ENCODE measurements around the gene ZNF772. TPM values are rescaled to one million over a fixed set of nuclear protein-coding genes. Genes with fewer than 3 reads are reported as not detected.

Gene ZNF772
- polyA plus RNA-seq, 2 donors = 0.96 to 1.6 TPM

GRCh38 chr19:57437931-57438330 is 39.4 kb downstream of the ZNF772 start:
- H3K36me3 ChIP-seq (ENCODE audit: control insufficient read depth in 2 of 2, insufficient read depth in 2 of 2, low read length in 1 of 2) = peaks cover 4 to 13% of the 10 kb centered on the region in 2 donors
- no peak overlapping the region for H3K27ac ChIP-seq (ENCODE audit: low read depth in 2 of 2, low read length in 1 of 2)
- WGBS, 2 donors = 78 to 81% methylated on average over 4 of the region's 4 CpGs

DNA sequence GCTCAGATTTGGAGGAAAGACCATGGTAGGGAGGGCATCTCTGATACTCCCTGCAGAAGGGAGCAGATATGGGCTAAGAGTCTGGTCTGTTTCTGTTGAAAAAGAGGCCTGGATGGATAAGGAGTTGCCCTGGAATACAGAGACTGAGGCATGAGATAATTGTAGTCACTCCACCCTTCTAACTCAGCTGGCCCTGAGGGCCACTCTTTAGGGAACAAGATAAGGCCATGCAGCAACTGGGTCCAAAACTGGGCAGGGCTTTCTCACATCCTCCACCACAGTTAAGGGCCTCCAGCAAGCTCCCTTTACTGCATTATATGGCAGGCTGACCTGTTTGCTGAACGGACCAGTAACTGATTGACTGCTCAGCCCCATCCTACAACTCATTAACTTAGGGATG is 40.9 kb downstream of the ZNF772 start:
- peaks cover 0 to 7% of the 10 kb centered on the region in 2 donors for H3K36me3 ChIP-seq (ENCODE audit: control insufficient read depth in 2 of 2, insufficient read depth in 2 of 2, low read length in 1 of 2)

More at GRCh38 chr19:57437931-57438330, 39.4 kb downstream of the ZNF772 start:
- no peaks in the 10 kb centered on the region for H3K27me3 ChIP-seq (ENCODE audit: control insufficient read depth in 1 of 2, insufficient read depth in 2 of 2, low read length in 2 of 2)
- H3K4me1 ChIP-seq (ENCODE audit: control insufficient read depth in 2 of 2, insufficient read depth in 2 of 2, low read length in 1 of 2) = peaks cover 0 to 3% of the 10 kb centered on the region in 2 donors
- H3K9me3 ChIP-seq (ENCODE audit: control insufficient read depth in 2 of 2, insufficient read depth in 1 of 2, low read depth in 1 of 2, low read length in 1 of 2) = peaks cover 15 to 34% of the 10 kb centered on the region in 2 donors
- H3K4me3 ChIP-seq (ENCODE audit: low read depth in 1 of 2, low read length in 2 of 2) = no peak overlapping the region

GRCh38 chr19:57435062-57435978 is 42.0 kb downstream of the ZNF772 start, which contains the start of gene ZNF749:
ZNF749 (plus strand) TSS chr19:57435325; CDS start chr19:57435579, 254 bp downstream.
- Histone ChIP-seq H3K9me3 (ENCODE audit: control insufficient read depth in 2 of 2, insufficient read depth in 1 of 2, low read depth in 1 of 2, low read length in 1 of 2) (peaks cover 2 to 20% of the 10 kb centered on the region in 2 donors), H3K4me3 (ENCODE audit: low read depth in 1 of 2, low read length in 2 of 2) (peak within 1 kb of the TSS; percentile 62 to 73), H3K27me3 (ENCODE audit: control insufficient read depth in 1 of 2, insufficient read depth in 2 of 2, low read length in 2 of 2) (no peaks in the 10 kb centered on the region), H3K36me3 (ENCODE audit: control insufficient read depth in 2 of 2, insufficient read depth in 2 of 2, low read length in 1 of 2) (peaks cover 0 to 5% of the 10 kb centered on the region in 2 donors), H3K27ac (ENCODE audit: low read depth in 2 of 2, low read length in 1 of 2) (peak within 1 kb of the TSS; percentile 36 to 89), H3K4me1 (ENCODE audit: control insufficient read depth in 2 of 2, insufficient read depth in 2 of 2, low read length in 1 of 2) (peaks cover 0 to 3% of the 10 kb centered on the region in 2 donors)
- WGBS, 2 donors = 1% methylated on average over 55 to 61 of the region's 61 CpGs

More for the DNA sequence above, 40.9 kb downstream of the ZNF772 start:
- Histone ChIP-seq H3K9me3 (ENCODE audit: control insufficient read depth in 2 of 2, insufficient read depth in 1 of 2, low read depth in 1 of 2, low read length in 1 of 2) (peaks cover 5 to 23% of the 10 kb centered on the region in 2 donors), H3K27ac (ENCODE audit: low read depth in 2 of 2, low read length in 1 of 2) (no peak overlapping the region), H3K4me3 (ENCODE audit: low read depth in 1 of 2, low read length in 2 of 2) (peak overlapping the region in 1 of 2 donors; percentile 73), H3K27me3 (ENCODE audit: control insufficient read depth in 1 of 2, insufficient read depth in 2 of 2, low read length in 2 of 2) (no peaks in the 10 kb centered on the region), H3K4me1 (ENCODE audit: control insufficient read depth in 2 of 2, insufficient read depth in 2 of 2, low read length in 1 of 2) (peaks cover 0 to 3% of the 10 kb centered on the region in 2 donors)
- WGBS, 2 donors = 80 to 91% methylated on average over 1 of the region's 1 CpG

GRCh38 chr19:57434386-57435061 is 42.8 kb downstream of the ZNF772 start:
- no peaks in the 10 kb centered on the region for H3K27me3 ChIP-seq (ENCODE audit: control insufficient read depth in 1 of 2, insufficient read depth in 2 of 2, low read length in 2 of 2)
- peak overlapping the region; percentile 45 to 73 for H3K4me3 ChIP-seq (ENCODE audit: low read depth in 1 of 2, low read length in 2 of 2)
- peaks cover 0 to 13% of the 10 kb centered on the region in 2 donors for H3K9me3 ChIP-seq (ENCODE audit: control insufficient read depth in 2 of 2, insufficient read depth in 1 of 2, low read depth in 1 of 2, low read length in 1 of 2)
- peaks cover 0 to 3% of the 10 kb centered on the region in 2 donors for H3K4me1 ChIP-seq (ENCODE audit: control insufficient read depth in 2 of 2, insufficient read depth in 2 of 2, low read length in 1 of 2)
- H3K27ac ChIP-seq (ENCODE audit: low read depth in 2 of 2, low read length in 1 of 2) = no peak overlapping the region
- WGBS, 2 donors = 28 to 31% methylated on average over 15 of the region's 15 CpGs
- no peaks in the 10 kb centered on the region for H3K36me3 ChIP-seq (ENCODE audit: control insufficient read depth in 2 of 2, insufficient read depth in 2 of 2, low read length in 1 of 2)

GRCh38 chr19:57421037-57421436 is 56.3 kb downstream of the ZNF772 start:
- Histone ChIP-seq H3K9me3 (ENCODE audit: control insufficient read depth in 2 of 2, insufficient read depth in 1 of 2, low read depth in 1 of 2, low read length in 1 of 2) (peaks cover 7 to 41% of the 10 kb centered on the region in 2 donors), H3K27ac (ENCODE audit: low read depth in 2 of 2, low read length in 1 of 2) (no peak overlapping the region), H3K36me3 (ENCODE audit: control insufficient read depth in 2 of 2, insufficient read depth in 2 of 2, low read length in 1 of 2) (peaks cover 22 to 32% of the 10 kb centered on the region in 2 donors), H3K4me1 (ENCODE audit: control insufficient read depth in 2 of 2, insufficient read depth in 2 of 2, low read length in 1 of 2) (no peaks in the 10 kb centered on the region), H3K27me3 (ENCODE audit: control insufficient read depth in 1 of 2, insufficient read depth in 2 of 2, low read length in 2 of 2) (no peaks in the 10 kb centered on the region), H3K4me3 (ENCODE audit: low read depth in 1 of 2, low read length in 2 of 2) (no peak overlapping the region)
- 97 to 98% methylated on average over 3 of the region's 3 CpGs for WGBS, 2 donors

DNA sequence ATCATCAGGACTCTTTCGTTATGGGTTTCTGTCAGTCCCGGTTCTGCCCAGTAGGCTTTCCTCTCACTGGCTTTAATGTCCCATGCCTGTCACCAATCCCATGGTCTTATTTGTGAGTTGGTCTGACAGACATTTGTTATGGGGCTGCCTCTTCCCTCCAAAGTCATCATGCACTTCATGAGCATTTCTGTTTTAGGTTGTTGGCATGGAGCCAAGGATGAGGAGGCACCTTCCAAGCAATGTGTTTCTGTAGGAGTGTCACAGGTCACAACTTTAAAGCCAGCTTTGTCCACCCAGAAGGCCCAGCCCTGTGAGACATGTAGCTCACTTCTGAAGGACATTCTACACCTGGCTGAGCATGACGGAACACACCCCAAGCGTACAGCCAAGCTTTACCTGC is 57.9 kb downstream of the ZNF772 start:
- Histone ChIP-seq H3K27me3 (ENCODE audit: control insufficient read depth in 1 of 2, insufficient read depth in 2 of 2, low read length in 2 of 2) (no peaks in the 10 kb centered on the region), H3K4me1 (ENCODE audit: control insufficient read depth in 2 of 2, insufficient read depth in 2 of 2, low read length in 1 of 2) (no peaks in the 10 kb centered on the region), H3K36me3 (ENCODE audit: control insufficient read depth in 2 of 2, insufficient read depth in 2 of 2, low read length in 1 of 2) (peaks cover 22 to 39% of the 10 kb centered on the region in 2 donors), H3K9me3 (ENCODE audit: control insufficient read depth in 2 of 2, insufficient read depth in 1 of 2, low read depth in 1 of 2, low read length in 1 of 2) (peaks cover 7 to 43% of the 10 kb centered on the region in 2 donors), H3K4me3 (ENCODE audit: low read depth in 1 of 2, low read length in 2 of 2) (no peak overlapping the region), H3K27ac (ENCODE audit: low read depth in 2 of 2, low read length in 1 of 2) (no peak overlapping the region)
- 92 to 97% methylated on average over 4 of the region's 4 CpGs for WGBS, 2 donors

Other genes starting within 250 kb of the ZNF772 start
- gene AURKC, start 246.5 kb downstream of the ZNF772 start, polyA plus RNA-seq = under 1 TPM; 0.49 to 0.92 TPM
- under 1 TPM; 0.73 to 0.76 TPM for gene ZNF805, start 236.9 kb downstream of the ZNF772 start, polyA plus RNA-seq
- 1 to 10 TPM in 1 of 2 donors, under 1 TPM in 1; 0.75 to 3.8 TPM for gene ZNF460, start 197.1 kb downstream of the ZNF772 start, polyA plus RNA-seq
- gene ZNF543, start 157.1 kb downstream of the ZNF772 start, polyA plus RNA-seq = 1 to 10 TPM; 1.4 to 2.6 TPM
- 1 to 10 TPM; 2.2 to 3.0 TPM for gene ZNF304, start 126.3 kb downstream of the ZNF772 start, polyA plus RNA-seq
- 10 to 100 TPM; 19.6 to 25.8 TPM for gene TRAPPC2B, start 114.0 kb downstream of the ZNF772 start, polyA plus RNA-seq
- gene ZNF547, start 114.0 kb downstream of the ZNF772 start, polyA plus RNA-seq = 1 to 10 TPM; 1.3 to 2.7 TPM
- gene ZNF548, start 87.7 kb downstream of the ZNF772 start, polyA plus RNA-seq = 1 to 10 TPM; 4.1 TPM
- 1 to 10 TPM; 2.2 to 3.2 TPM for gene ZNF17, start 66.4 kb downstream of the ZNF772 start, polyA plus RNA-seq
- 1 to 10 TPM; 2.6 to 6.4 TPM for gene ZNF749, start 42.2 kb downstream of the ZNF772 start, polyA plus RNA-seq
- gene VN1R1, start 20.4 kb downstream of the ZNF772 start, polyA plus RNA-seq = under 1 TPM; 0.14 to 0.19 TPM
- gene ZNF419, start 10.2 kb upstream of the ZNF772 start, polyA plus RNA-seq = 1 to 10 TPM; 2.9 to 3.6 TPM
- 1 to 10 TPM; 1.4 to 3.0 TPM for gene ZNF773, start 22.4 kb upstream of the ZNF772 start, polyA plus RNA-seq
- 1 to 10 TPM in 1 of 2 donors, under 1 TPM in 1; 0.94 to 1.2 TPM for gene ZNF549, start 49.8 kb upstream of the ZNF772 start, polyA plus RNA-seq
- 1 to 10 TPM; 2.0 to 2.6 TPM for gene ZNF550, start 82.3 kb upstream of the ZNF772 start, polyA plus RNA-seq
- gene ZNF416, start 101.3 kb upstream of the ZNF772 start, polyA plus RNA-seq = 1 to 10 TPM; 2.3 to 3.7 TPM
- 1 to 10 TPM in 1 of 2 donors, under 1 TPM in 1; 0.43 to 1.3 TPM for gene ZIK1, start 106.6 kb upstream of the ZNF772 start, polyA plus RNA-seq
- gene ZNF530, start 122.3 kb upstream of the ZNF772 start, polyA plus RNA-seq = 1 to 10 TPM; 1.1 to 1.9 TPM
- 1 to 10 TPM; 2.8 to 5.1 TPM for gene ZNF134, start 136.7 kb upstream of the ZNF772 start, polyA plus RNA-seq
- gene ZNF211, start 155.6 kb upstream of the ZNF772 start, polyA plus RNA-seq = 1 to 10 TPM; 4.3 to 5.7 TPM
- under 1 TPM; 0.01 to 0.08 TPM for gene ZSCAN4, start 191.4 kb upstream of the ZNF772 start, polyA plus RNA-seq
- gene ZNF551, start 204.4 kb upstream of the ZNF772 start, polyA plus RNA-seq = 1 to 10 TPM; 1.2 to 2.2 TPM
- 1 to 10 TPM in 1 of 2 donors, under 1 TPM in 1; 0.98 to 1.6 TPM for gene ZNF154, start 231.6 kb upstream of the ZNF772 start, polyA plus RNA-seq

Measured in esophagus (tissue), 2 donors.